Heart left ventricle (tissue), 16 donors: ENCODE data around the gene PLIN5. TPM values are rescaled to one million over a fixed set of nuclear protein-coding genes. Genes with fewer than 3 reads are reported as not detected.
A peak's percentile ranks its signal among the peaks of the same experiment; 100 is the strongest.

Source experiments
- ATAC-seq, 4 donors: fragments of 200-7000 bp; cut with Tn5 transposase; one replicate each; pipeline ENCODE4 v1.9.1; 2020 to 2022; ENCODE audit warnings: moderate library complexity in 4 of 4, mild to moderate bottlenecking in 3 of 4, moderate number of reproducible peaks in 1 of 4
- DNase-seq, 5 donors: peaks; one replicate each; pipeline ENCODE4 v3.0.0-alpha.2; 2020
- H3K27ac ChIP-seq, 12 donors: fragments of 200-600 bp; sonication (generic) in 4 of 12; one replicate each; pipeline versions ENCODE4 v1.5.0 to v1.8.0; 2016 to 2022; ENCODE audit warnings: mild to moderate bottlenecking in 2 of 12
- H3K27me3 ChIP-seq, 9 donors: fragments of 200-600 bp; sonication (generic) in 2 of 9; one replicate each; pipeline versions ENCODE4 v1.5.1 to v1.8.0; 2016 to 2022; ENCODE audit warnings: mild to moderate bottlenecking in 3 of 9
- H3K36me3 ChIP-seq, 9 donors: fragments of 200-600 bp; sonication (generic) in 2 of 9; one replicate each; pipeline versions ENCODE4 v1.5.0 to v1.8.0; 2018 to 2022; ENCODE audit warnings: mild to moderate bottlenecking in 2 of 9
- H3K4me1 ChIP-seq, 12 donors: fragments of 200-600 bp; sonication (generic) in 4 of 12; one replicate each; pipeline versions ENCODE4 v1.5.0 to v1.8.0; 2016 to 2022; ENCODE audit warnings: mild to moderate bottlenecking in 3 of 12
- H3K4me3 ChIP-seq, 12 donors: fragments of 200-600 bp; sonication (generic) in 4 of 12; one replicate each; pipeline versions ENCODE4 v1.5.0 to v1.8.0; 2017 to 2022; ENCODE audit warnings: mild to moderate bottlenecking in 9 of 12, moderate library complexity in 4 of 12
- H3K9me3 ChIP-seq, 12 donors: fragments of 200-600 bp; sonication (generic) in 4 of 12; one replicate each; pipeline versions ENCODE4 v1.5.0 to v1.8.0; 2016 to 2022; ENCODE audit warnings: mild to moderate bottlenecking in 1 of 12
- CTCF ChIP-seq, 12 donors: fragments of 200-600 bp; sonication (generic) in 4 of 12; IDR thresholded peaks; one replicate each; pipeline versions ENCODE4 v1.5.0 to v1.8.0; 2018 to 2022; ENCODE audit warnings: antibody characterized with exemption in 12 of 12, mild to moderate bottlenecking in 5 of 12
- POLR2A ChIP-seq, 2 donors: fragments of 450-650 bp; IDR thresholded peaks; one replicate each; pipeline ENCODE4 v1.6.1; 2017; ENCODE audit warnings: antibody characterized with exemption in 2 of 2, mild to moderate bottlenecking in 2 of 2, moderate library complexity in 2 of 2
- WGBS, 4 donors: extraction: QIAGEN DNeasy Blood & Tissue Kit in 2 of 4; methylation state at CpG; one replicate each; pipeline versions ENCODE4 v1.1.5 to v1.1.7; 2013 to 2018; 5-methylcytosine and 5-hydroxymethylcytosine counted together
- intact Hi-C, 10 donors: fragments of 100-400 bp; cut with DNase I; formaldehyde crosslinking; loops; one replicate each; pipeline versions ENCODE4 v1.11.1 to v1.14.2; 2022
- polyA plus RNA-seq, 2 donors: library from polyadenylated mRNA; stranded (reverse); fragments of 200-250 nt; gene quantifications; one replicate each; pipeline ENCODE4 v1.2.3, GENCODE V29; 2013
- total RNA-seq, 9 donors: library from RNA; depleted of rRNA in 2 of 9; stranded (reverse); fragments of >200 nt in 2 of 9; fragmentation: NEBNext Ultra II Directional in 3 of 9; extraction: Animal tissue kit (Norgen Biotek cat#: 25700) in 3 of 9; gene quantifications; one replicate each; pipeline versions ENCODE4 v1.1.0 to v1.2.4, GENCODE V29; 2016 to 2023
- donor health status: ischemic (EF 13 %, LVEDD 7.1; RV severe dilation, severe dysfunction).
- donor health status: healthy with polysubstance abuse.
- donor health status: DM: no; HTN: yes; CAD: no.
- donor health status: DM: no; HTN: no; CAD: no.
- donor health status: ischemic (EF 25% LVEDD 6.9; RV normal size, moderate dysfunction).
- donor health status: ischemic (EF 25% LVEDD 5.7; RV mildly dilated, moderate dysfunction).
- donor health status: healthy.
- donor health status: DM: yes; HTN: yes; CAD: no.
- donor health status: ischemic (EF 35%, LVEDD 5.7; RV mildly dilated, moderate dysfunction).
- donor health status: nonischemic (EF 11% LVEDD 7.7; RV severe dilation, severe dysfunction).
- donor health status: DM: yes; HTN: yes; CAD: no.
- donor health status: PGD.
- donor health status: ischemic (EF 29% LVEDD 5.4; RV normal size, mild dysfunction).
- donor health status: nonischemic (EF 23%, LVEDD 6.1; RV moderate dilation, normal function).

PLIN5 gene
- total and polyA plus RNA-seq, 11 donors: 17.5 to 88.6 (median 42.7) TPM

GRCh38 chr19:4503132-4503824 is 31.7 kb downstream of the PLIN5 start:
- WGBS, 4 donors: 74 to 100% (median 91%) methylated on average over 4 to 25 of the region's 25 CpGs
- peaks cover 0 to 93% (median 77%) of the 10 kb centered on the region in 9 donors for H3K36me3 ChIP-seq
- peaks cover 0 to 14% (median 0%) of the 10 kb centered on the region in 12 donors for H3K4me1 ChIP-seq
- intact Hi-C loops: no loop called here
- peak overlapping the region in 1 of 12 donors; percentile 31 for H3K27ac ChIP-seq
- ATAC-seq (no peak), DNase-seq (peak in 2 of 5 donors; percentile 7 to 15)
- H3K4me3 ChIP-seq: no peak overlapping the region
- H3K9me3 ChIP-seq: no peaks in the 10 kb centered on the region
- TF ChIP-seq CTCF (IDR thresholded peaks at IDR 0.05): no peak
- H3K27me3 ChIP-seq: no peaks in the 10 kb centered on the region

- peak overlapping the region in 3 of 12 donors; percentile 7 to 31 (median 10) for H3K27ac ChIP-seq
- no peak overlapping the region for H3K4me3 ChIP-seq
- H3K4me1 ChIP-seq: peaks cover 0 to 12% (median 0%) of the 10 kb centered on the region in 12 donors
- H3K9me3 ChIP-seq: no peaks in the 10 kb centered on the region
- peak in 2 of 5 donors; percentile 7 to 17 for DNase-seq
- TF ChIP-seq POLR2A (IDR thresholded peaks at IDR 0.05): no peak
- no peak for TF ChIP-seq CTCF (IDR thresholded peaks at IDR 0.05)
- intact Hi-C loops: no loop called here
- 78 to 88% (median 86%) methylated on average over 19 to 37 of the region's 37 CpGs for WGBS, 4 donors
- H3K27me3 ChIP-seq: no peaks in the 10 kb centered on the region
- peaks cover 0 to 96% (median 79%) of the 10 kb centered on the region in 9 donors for H3K36me3 ChIP-seq
- peak in 2 of 4 donors; percentile 1 to 2 for ATAC-seq
Observed at GRCh38 chr19:4502282-4503131, 32.5 kb downstream of the PLIN5 start.

GRCh38 chr19:4501691-4502090 is 33.3 kb downstream of the PLIN5 start:
- Histone ChIP-seq H3K4me1 (peaks cover 0 to 5% (median 0%) of the 10 kb centered on the region in 12 donors), H3K9me3 (no peaks in the 10 kb centered on the region), H3K4me3 (no peak overlapping the region), H3K27me3 (no peaks in the 10 kb centered on the region), H3K36me3 (peaks cover 0 to 96% (median 86%) of the 10 kb centered on the region in 9 donors), H3K27ac (peak overlapping the region in 4 of 12 donors; percentile 7 to 31 (median 14))
- WGBS, 4 donors: 70 to 87% (median 85%) methylated on average over 15 to 25 of the region's 25 CpGs
- ATAC-seq (peak in 2 of 4 donors; percentile 1 to 5), DNase-seq (peak in 2 of 5 donors; percentile 7 to 19)
- intact Hi-C loops: no loop called here
- no peak for TF ChIP-seq POLR2A (IDR thresholded peaks at IDR 0.05)
- TF ChIP-seq CTCF (IDR thresholded peaks at IDR 0.05): no peak
